TTC549 (cell line): ENCODE measurements around the gene SEC23IP.
"Not testable (repeated sequence)": the region's sequence is repeated elsewhere in the genome, so short reads cannot be mapped to it uniquely, and the experiment has no call there.

Source experiments
- FAIRE-seq: peaks from 2 replicates; lab custom pipeline; 2012; peaks lifted over from hg19 to GRCh38; lab: Jason Lieb, UNC

SEC23IP gene

DNA sequence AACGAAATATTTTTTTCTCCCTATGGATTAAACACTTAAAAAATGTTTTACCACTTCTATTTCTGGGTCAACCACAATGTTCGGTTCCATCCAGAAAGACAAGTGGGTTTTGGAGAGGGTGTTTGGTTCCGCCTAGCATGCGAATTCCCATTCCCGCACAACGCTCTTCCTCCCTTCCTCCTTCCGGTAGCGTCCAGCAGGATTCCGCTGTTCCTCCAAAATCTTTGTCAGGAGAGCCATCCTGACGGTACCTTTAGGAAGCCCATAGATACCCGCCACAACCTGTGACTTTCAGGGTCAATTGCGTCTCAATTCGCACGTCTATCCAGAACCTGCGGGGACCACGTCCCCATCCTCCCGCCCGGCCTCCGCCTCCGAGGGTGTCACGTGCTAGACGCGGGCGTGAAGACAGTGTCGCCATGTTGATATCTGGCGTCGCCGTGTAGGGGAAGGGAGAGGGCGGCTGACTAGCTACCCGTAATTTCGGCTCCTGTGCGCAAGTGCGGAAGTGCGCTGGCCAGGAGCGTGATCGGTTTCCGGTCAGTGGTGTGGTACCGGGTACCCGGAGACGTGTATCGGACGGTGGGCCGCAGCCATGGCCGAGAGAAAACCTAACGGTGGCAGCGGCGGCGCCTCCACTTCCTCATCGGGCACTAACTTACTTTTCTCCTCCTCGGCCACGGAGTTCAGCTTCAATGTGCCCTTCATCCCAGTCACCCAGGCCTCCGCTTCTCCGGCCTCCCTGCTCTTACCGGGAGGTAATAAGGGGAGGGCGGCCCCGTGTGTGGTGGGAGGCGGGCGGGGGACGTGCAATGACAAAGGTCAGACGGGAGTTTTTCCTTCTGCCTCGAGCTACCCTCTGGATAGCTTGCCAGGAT lies at the start of gene SEC23IP:
Gene SEC23IP (plus strand): TSS at position 543 of the 878 bp plus-strand sequence. CDS start 53 bp downstream, at position 596.
- peak; percentile 42 for FAIRE-seq

DNA sequence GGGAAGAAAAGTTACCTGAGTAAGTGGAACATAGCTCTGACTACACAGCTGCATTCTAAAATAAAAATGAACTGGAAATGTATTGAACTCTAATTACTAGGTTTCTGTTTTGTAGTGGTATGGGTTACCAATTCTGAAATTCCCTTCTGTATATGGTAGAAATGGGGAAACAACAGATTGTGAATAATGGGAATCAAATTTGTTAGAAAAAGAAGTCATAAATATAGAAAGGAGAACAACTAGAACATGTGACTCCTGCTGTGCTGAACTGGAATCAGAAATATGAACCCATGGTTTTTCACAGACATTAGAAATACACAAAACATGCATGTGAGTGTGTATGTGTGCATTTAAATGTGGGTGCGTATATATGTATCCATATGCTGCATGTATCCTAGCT lies 46.9 kb upstream of the SEC23IP start:
- no peak for FAIRE-seq

DNA sequence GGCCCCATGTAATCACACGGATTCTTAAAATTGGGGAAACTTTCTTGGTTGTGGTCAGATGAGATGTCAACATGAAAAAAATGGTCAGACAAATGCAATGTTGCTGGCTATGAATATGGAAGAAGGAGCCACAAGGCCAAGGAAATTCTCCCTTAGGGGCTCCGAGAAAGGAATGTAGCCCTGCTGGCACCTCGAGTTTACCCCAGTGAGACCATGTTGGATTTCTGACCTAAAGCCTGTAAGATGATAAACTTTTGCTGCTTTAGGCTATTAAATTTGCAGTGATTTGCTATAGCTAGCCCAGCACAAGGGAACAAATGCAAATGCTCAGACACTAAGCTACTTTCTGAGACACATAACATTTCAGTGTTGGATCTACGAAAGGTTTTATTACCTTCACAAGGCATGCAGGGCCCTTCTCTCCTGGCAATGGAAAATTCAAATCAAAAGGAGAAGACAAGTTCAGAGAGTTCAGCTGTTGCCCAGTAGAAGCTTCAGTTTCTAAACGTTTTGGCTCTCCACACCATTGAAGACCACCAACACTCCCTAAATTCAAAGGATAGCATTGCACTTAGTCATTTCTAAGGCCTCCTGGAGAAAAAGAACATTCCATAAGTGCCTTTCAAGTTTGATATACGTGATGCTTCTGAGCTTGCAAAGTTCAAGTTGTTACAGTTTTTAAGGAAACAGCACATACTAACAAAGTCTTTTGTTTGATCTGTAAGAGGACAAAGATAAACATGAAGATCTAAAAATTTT lies 43.3 kb upstream of the SEC23IP start:
- no peak for FAIRE-seq

DNA sequence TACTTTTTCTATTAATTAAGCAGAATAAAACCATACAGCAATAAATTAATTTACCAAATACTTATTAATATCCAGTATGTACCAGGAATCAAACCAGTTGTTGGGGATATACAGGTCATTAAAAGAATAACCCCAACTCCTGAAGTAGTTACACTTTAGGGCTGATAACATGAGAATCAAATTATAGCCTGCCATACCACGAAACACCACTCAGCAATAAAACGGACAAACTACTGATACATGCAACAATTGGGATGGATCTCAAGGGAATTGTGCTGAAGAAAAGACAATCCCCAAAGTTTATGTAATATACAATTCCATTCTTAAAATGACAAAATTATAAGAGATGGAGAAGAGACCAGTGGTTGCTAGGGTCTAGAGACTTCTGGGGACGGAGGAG lies 42.6 kb upstream of the SEC23IP start:
- no peak for FAIRE-seq

DNA sequence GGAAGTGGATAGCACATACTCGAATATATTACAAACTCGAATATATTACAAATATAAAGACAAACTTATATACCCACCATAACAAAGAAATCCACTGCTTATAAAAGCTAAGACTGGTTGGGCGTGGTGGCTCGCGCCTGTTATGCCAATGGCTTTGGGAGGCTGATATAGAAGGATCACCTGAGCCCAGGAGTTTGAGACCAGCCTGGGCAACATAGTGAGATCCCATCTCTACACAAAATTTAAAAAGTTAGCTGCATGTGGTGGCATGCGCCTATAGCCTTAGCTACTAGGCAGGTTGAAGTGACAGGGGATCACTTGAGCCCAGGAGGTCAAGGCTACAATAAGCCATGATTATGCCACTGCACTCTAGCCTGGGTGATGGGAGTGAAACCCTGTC lies 40.3 kb upstream of the SEC23IP start:
- FAIRE-seq = no peak

DNA sequence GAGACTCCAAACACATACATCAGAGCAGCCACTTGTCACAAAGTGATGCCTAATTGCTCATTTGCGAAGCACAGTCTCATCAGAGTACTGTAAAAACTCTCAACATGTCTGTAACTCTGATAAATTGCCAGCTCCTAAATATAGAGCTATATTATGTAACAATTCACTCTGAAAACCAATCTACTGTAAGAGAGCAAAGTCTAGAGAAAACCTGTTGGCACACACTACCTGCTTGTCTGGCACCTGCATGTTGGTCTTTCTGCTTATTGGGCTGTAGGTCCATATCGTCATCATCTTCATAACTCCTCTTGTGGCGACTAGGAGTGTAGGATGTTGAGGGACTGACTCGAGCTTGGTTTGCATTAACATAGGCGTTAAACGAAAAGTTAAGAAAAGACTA lies 39.7 kb upstream of the SEC23IP start:
- FAIRE-seq = no peak

DNA sequence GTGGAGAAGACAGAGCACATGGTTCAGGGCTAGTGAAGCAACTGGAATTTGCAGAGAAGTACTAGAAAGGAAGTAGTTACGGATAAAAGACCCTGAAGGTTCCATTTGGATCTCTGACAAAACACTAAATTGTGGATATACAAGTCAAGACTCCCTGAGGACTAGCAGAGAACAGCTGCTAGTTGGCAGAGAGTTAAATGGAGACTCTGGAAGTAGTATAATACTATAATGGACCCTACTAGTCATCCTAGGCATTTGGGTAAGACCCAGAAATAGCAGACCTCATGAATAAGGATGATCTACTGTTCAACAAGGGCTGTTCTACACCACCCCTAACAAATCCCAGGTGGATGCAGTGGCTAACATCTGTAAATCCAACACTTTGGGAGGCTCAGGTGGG lies 39.0 kb upstream of the SEC23IP start:
- no peak for FAIRE-seq

DNA sequence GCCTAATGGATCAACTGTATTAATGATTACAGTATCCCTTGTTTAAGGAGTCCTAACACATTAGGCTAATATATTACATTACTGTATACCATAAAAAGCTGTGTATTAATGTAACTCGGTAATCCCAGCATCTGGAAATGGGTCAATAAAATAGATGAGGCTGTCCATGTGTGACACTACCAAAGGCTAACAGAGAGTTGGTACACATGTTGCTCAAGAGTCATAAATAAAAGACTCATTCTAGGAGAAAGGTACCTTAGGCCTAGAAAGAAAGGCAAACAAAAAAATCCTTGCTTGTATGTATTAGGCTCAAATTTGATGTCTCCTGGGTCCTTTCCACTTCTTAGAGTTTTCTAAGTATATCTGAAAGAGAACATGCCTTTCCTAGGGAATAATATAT lies 34.5 kb upstream of the SEC23IP start:
- FAIRE-seq = no peak

DNA sequence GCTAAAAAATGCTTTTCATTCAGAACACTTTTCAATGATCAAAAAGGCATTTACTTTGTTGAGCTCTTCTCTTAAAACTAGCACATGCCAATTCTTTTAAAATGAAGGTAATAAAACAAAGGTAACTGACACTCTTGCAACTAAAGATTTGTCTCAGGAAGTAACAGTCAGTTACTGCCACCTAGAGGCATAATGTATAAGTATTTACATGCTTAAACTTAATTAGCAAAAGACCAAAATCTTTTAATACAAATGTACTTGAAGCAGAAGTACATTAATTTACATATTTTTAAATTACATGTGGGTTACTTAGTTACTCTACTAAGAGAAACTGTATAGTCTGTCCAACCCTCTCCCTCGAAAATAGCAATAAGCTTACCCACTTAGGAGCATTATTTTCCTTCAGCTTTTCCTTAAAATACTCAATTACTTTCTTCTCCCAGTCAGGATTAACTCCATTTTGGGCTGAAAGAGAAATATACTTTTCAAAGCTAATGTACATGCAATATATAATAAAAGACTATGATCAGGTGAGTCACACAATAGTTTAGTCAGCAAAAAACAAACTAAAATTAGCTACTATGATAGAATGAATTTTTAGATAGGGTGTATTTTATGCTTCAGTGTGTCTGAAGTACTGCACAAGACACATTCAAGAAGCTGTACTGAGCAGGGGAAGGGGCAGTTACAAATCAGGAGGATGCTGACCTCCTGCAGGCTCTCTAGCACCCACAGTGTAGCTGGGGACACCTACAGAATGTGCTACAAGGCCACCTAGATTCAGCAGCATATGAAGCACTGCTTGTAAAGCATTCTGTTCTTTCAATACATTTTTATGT lies 32.9 kb upstream of the SEC23IP start:
- FAIRE-seq = peak; percentile 84

DNA sequence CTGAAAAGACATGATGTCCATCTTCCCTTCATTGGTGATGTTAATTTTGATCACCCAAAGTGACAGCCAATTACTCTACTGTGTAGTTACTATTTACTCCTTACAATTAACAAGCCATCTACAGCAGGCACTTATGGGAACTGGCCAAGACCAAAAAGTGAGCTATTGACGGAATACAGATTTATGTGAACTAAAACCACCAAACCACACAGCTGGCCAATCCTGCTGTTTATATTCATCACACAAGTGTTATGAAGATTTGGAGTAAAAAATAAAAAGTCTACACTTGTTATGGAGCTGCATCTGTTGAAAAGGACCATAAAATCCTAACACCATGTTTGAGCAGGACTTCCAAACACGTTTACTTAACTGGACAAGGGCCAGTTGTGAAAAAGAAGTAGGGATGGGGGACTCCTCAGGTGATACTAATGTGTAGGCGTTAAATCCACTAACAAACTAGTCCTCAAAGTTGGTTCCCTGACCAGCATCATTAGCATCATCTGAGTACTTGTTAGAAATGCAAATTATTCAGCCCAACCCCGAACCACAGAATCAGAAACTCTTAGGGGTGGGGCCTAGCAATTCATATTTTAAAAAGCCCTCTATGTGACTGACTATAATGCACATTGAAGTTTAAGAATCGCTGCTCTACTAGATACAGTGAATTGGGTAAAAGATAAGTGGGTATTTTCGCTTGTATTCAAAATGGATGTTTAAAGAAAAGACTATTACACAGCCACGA lies 31.5 kb upstream of the SEC23IP start:
- no peak for FAIRE-seq

DNA sequence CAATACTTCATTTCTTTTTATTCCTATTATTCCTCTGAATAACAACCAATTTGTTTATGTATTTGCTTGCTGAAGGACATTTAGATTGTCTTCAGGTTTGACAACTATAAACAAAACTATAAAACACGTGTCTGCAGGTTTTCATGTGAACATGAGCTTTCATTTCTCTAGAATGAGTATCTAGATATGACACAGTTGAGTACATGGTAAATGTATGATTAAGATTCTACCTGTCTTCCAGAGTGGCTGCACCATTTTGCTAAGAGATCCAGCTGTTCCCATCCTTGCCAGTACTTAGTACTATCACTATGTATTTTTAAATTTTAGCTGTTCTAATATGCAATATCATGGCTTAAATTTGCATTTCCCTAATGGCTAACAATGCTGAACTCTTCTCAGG lies 30.0 kb upstream of the SEC23IP start:
- no peak for FAIRE-seq

DNA sequence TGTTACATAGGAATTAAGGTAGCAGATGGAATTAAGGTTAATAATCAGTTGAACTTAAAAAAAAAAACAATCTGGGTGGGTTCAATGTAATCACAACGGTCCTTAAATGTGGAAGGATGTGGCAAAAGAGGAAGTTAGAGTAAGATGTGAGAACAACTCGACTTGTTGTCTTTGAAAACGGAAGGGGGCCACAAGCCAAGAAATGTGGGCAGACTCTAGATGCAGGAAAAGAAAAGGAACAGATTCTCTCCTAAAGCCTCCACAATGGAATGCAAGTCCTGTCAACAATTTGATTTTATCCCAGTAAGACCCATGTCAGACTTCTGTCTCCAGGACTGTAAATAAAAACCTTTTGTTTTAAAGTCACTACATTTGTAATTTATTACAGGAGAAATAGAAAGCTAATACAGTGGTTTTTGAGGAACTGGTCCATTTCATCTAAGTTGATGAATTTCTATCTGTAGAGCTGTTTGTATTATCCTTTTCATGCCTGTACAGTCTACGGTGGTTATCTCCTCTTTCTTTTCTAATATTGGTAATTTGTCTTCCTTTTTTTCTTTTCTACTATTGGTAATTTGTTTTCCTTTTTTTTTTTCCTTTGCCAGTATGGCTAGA lies 28.5 kb upstream of the SEC23IP start:
- no peak for FAIRE-seq

DNA sequence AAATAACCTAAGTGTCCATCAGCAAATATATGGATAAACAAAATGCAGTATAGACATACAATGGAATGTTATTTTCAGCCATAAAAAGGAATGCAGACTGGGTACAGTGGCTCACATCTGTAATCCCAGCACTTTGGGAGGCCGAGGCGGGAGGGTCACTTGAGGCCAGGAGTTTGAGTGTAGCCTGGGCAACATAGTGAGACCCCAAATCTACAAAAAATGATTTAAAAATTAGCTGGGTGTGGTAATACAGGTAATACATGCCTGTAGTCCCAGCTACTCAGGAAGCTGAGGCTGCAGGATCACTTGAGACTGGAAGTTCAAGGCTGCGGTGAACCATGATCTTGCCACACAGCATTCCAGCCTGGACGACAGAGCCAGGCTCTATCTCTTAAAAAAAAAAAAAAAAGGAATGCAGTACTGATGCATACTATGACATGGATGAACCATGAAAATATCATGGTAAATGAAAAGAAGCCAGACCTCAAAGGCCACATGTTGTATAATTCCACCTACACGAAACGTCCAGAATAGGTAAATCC lies 26.8 kb upstream of the SEC23IP start:
- FAIRE-seq = no peak

DNA sequence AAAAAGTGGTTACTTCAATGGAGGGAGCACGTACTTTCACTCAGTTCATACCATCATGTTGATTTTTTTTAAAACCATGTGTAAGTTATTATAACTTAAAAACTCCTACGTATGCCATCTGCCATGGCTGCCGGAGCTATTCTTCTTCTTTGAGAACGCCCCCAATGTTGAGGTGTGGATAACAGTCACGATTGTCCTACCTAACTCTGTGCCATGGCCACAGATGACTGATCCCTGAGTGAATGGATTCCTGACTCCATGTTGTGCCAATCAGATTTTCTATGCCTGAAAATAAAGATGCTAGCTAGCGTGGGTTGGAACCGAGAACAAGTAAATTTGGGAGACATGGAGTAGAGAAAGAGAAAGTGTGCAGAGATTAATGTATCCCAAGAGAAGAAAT lies 25.2 kb upstream of the SEC23IP start:
- FAIRE-seq = no peak

DNA sequence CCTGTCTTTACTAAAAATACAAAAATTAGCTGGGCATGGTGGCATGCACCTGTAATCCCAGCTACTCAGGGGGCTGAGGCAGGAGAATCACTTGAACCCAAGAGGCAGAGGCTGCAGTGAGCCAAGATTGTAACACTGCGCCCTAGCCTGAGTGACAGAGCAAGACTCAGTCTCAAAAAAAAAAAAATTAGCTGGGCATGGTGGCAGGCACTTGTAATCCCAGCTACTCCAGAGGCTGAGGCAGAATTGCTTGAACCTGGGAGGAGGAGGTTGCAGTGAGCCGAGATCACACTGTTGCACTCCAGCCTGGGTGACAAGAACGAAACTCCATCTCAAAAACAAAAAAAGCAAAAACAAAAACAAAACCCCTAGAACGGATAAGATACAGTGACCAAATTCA lies 23.1 kb upstream of the SEC23IP start:
- not testable (repeated sequence) for FAIRE-seq

DNA sequence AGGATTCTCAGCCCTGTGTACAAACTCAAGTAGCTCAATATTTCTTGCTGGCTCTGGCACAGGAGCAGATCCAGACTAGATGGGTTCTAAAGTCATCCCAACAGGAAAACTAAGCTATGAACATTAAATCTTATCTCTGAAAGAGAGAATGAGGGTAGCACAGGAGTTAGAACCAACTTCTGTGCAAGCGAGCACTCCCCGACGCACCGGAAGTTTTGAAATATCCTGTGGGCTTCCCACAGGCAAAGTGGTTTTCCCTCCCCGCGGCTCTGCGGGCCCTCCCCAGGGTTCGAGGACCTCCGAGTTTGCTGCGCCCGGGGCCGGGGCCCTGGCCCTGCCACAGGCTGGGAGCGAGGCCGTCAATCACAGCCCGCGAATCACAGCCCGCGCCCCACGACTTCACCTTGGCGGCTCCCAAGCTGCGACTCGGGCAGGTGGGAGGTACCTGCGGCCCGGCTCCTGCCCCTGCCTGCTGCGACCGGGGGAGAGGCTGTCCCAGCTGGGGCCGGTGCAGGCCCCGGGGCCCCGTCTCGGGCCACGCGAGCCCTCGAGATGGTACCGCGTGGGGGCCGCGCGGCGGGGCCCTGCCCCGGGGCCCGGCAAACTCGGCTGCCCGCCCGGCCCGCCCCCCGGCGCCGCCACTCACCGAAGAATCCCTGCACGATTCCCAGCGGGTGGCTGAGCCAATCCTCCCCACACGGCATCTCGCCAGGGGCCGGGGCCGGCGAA lies 20.5 kb upstream of the SEC23IP start:
- FAIRE-seq = no peak

DNA sequence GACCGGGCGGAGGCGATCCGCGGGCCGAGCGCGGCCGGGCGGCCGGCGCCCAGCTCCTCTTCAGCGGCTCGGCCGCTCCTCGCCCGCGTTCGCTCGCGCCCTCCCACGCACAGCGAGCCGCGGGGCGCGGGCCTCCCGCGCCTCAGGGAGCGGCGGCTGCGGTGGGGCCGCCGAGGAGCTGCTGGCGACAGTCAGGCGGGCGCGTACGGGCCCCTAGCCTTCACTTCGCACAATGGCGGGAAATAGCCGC lies 20.0 kb upstream of the SEC23IP start, which contains the start of gene MCMBP:
Gene MCMBP (minus strand): TSS at position 234 of the 250 bp plus-strand sequence. CDS start 259 bp downstream, outside the sequence.
- FAIRE-seq = no peak

DNA sequence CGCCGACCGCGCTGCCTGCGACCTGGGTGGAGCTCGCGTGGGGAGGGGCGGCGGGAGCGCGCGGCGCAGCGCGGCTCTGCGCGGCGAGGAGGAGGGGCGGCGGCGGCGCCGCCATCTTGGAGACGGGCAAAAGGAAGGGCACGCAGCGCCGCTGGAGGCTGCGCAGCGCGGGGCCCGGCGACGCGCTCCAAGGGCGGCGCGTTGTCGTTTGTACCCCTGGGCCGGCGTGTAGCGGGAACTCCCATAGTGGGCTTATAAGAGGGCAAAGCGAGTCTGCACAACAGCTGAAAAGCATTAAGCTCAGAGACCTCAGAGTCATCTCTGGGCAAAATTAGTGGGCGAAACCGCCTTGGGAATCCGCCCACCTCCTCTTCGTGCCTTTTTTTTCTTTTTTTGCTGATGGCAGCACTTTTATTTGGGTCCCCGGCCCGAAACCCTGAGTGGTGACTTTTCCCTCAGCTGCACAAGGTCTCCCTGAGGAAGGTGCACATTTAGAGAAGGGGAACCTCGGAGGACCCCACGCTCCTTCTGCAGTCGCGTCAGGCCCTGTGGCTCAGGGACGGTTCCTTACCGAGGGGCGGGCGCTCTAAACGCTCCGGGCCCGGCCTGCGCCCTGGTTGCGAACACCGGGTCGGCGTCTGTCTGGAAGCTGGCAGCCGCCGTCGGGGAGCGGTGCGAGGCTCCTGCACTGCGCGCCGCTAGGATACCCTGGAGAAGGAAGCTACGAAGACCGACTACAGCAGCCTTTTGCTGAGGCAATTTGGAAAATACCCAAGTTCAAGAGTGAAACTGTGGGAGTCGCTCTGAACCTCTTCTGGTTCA lies 19.5 kb upstream of the SEC23IP start:
- no peak for FAIRE-seq

DNA sequence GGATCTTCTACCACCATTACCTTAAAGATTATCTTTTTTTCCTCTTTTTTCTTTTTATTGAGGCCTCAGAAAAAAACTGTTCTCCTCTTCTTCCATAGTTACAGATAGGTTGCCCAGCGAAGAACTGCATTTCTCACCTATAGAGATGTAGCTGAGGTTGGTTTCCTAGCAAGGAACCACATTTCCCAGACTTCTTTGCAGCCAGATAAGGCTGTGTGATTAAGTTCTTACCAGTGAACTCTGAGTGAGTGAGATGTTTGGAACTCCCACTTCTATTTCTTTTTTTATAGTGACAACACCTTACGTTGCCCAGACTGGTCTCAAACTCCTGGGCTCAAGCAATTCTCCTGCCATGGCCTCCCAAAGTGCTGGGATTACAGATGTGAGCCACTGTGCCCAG lies 14.0 kb upstream of the SEC23IP start:
- no peak for FAIRE-seq
